Measurements from ENCODE around the gene C11orf54.

Gene C11orf54
- 4.8 to 27.9 (median 15.9) reads per million in 18 experiments for total RNA-seq

- peak; percentile 99 for DNase-seq
Measured at GRCh38 chr11:93741094-93741881, at the start of gene C11orf54, which contains the start of gene TAF1D. Gene C11orf54, plus strand, starts transcription at chr11:93741672. Its CDS starts 5,722 bp downstream, at chr11:93747394. Gene TAF1D, minus strand, starts transcription at chr11:93741495. Its CDS starts 2,191 bp downstream, at chr11:93739304.

GRCh38 chr11:93694109-93694508 is 47.4 kb upstream of the C11orf54 start:
- no peak for DNase-seq

- no peak for DNase-seq
Measured at GRCh38 chr11:93694557-93694956, 46.9 kb upstream of the C11orf54 start.

- no peak for DNase-seq
Measured at GRCh38 chr11:93697611-93698010, 43.9 kb upstream of the C11orf54 start.

GRCh38 chr11:93700830-93701229 is 40.6 kb upstream of the C11orf54 start:
- DNase-seq, result no peak

- no peak for DNase-seq
Measured at GRCh38 chr11:93704237-93704636, 37.2 kb upstream of the C11orf54 start.

- no peak for DNase-seq
Measured at GRCh38 chr11:93710239-93710638, 31.2 kb upstream of the C11orf54 start.

GRCh38 chr11:93712678-93713077 is 28.8 kb upstream of the C11orf54 start:
- no peak for DNase-seq

- no peak for DNase-seq
Measured at GRCh38 chr11:93715797-93716396, 25.6 kb upstream of the C11orf54 start.

GRCh38 chr11:93717501-93717900 is 24.0 kb upstream of the C11orf54 start:
- no peak for DNase-seq

GRCh38 chr11:93718057-93718563 is 23.4 kb upstream of the C11orf54 start:
- DNase-seq, result no peak

GRCh38 chr11:93719310-93719709 is 22.2 kb upstream of the C11orf54 start:
- no peak for DNase-seq

- no peak for DNase-seq
Measured at GRCh38 chr11:93720522-93720921, 20.9 kb upstream of the C11orf54 start.

GRCh38 chr11:93724089-93724488 is 17.4 kb upstream of the C11orf54 start:
- DNase-seq, result no peak

- DNase-seq, result no peak
Measured at GRCh38 chr11:93727985-93728791, 13.3 kb upstream of the C11orf54 start.

- DNase-seq, result no peak
Measured at GRCh38 chr11:93728792-93729128, 12.7 kb upstream of the C11orf54 start.

GRCh38 chr11:93729129-93729616 is 12.3 kb upstream of the C11orf54 start:
- no peak for DNase-seq

- no peak for DNase-seq
Measured at GRCh38 chr11:93730108-93731107, 11.1 kb upstream of the C11orf54 start.

GRCh38 chr11:93732237-93732892 is 9.1 kb upstream of the C11orf54 start:
- DNase-seq, result no peak

GRCh38 chr11:93733474-93733873 is 8.0 kb upstream of the C11orf54 start:
- DNase-seq, result no peak
